ENCODE results near the gene APBB2.

GRCh38 chr4:41215155-41215554 lies 813 bp upstream of the APBB2 start:
- no peak for TF ChIP-seq GATA2 (IDR thresholded peaks at IDR 0.05; ENCODE audit: low read depth, low read length)
- no peak for TF ChIP-seq GATA3 (IDR thresholded peaks at IDR 0.05; ENCODE audit: low read depth, low read length)
